GM23338 (cell line): ENCODE measurements around the gene AQP10. TPM values are rescaled to one million over a fixed set of nuclear protein-coding genes. Genes with fewer than 3 reads are reported as not detected.

Experiments used
- ATAC-seq: fragments of 200-7000 bp; cut with Tn5 transposase; 3 replicates; pipeline ENCODE4 v1.9.1; 2020
- DNase-seq: peaks from one replicate; pipeline ENCODE4 v3.0.0-alpha.2; 2015; ENCODE audit warnings: low spot score
- H2AFZ ChIP-seq: fragments of 200-600 bp; sonication (generic); 2 replicates; pipeline ENCODE4 v1.8.0; 2016; ENCODE audit warnings: antibody characterized with exemption, mild to moderate bottlenecking, moderate library complexity
- H3F3A ChIP-seq: fragments of 200-600 bp; sonication (generic); replicated peaks from 2 replicates; pipeline ENCODE4 v1.8.0; 2017; ENCODE audit warnings: antibody characterized with exemption, mixed run types, low read depth
- H3K27ac ChIP-seq: fragments of 200-600 bp; sonication (generic); 2 replicates; pipeline ENCODE4 v1.6.1; 2016; ENCODE audit warnings: low read depth
- H3K27me3 ChIP-seq: fragments of 200-600 bp; sonication (generic); 2 replicates; pipeline ENCODE4 v1.8.0; 2016; ENCODE audit warnings: mild to moderate bottlenecking, mixed run types, moderate library complexity; ENCODE audit not compliant: insufficient read depth
- H3K36me3 ChIP-seq: fragments of 200-600 bp; sonication (generic); 2 replicates; pipeline ENCODE4 v1.8.0; 2016; ENCODE audit warnings: mild to moderate bottlenecking; ENCODE audit not compliant: insufficient read depth
- H3K4me1 ChIP-seq: fragments of 200-600 bp; sonication (generic); 2 replicates; pipeline ENCODE4 v1.8.0; 2016; ENCODE audit warnings: mild to moderate bottlenecking, moderate library complexity; ENCODE audit not compliant: insufficient read depth
- H3K4me2 ChIP-seq: fragments of 200-600 bp; sonication (generic); 2 replicates; pipeline ENCODE4 v1.7.1; 2017; ENCODE audit warnings: mixed run types
- H3K4me3 ChIP-seq: fragments of 200-600 bp; sonication (generic); 2 replicates; pipeline ENCODE4 v1.6.1; 2016; ENCODE audit warnings: mixed run types
- H3K79me2 ChIP-seq: fragments of 200-600 bp; sonication (generic); replicated peaks from 2 replicates; pipeline ENCODE4 v1.8.0; 2017; ENCODE audit warnings: mild to moderate bottlenecking; ENCODE audit not compliant: insufficient read depth
- H3K9me2 ChIP-seq: fragments of 200-600 bp; sonication (generic); 2 replicates; pipeline ENCODE4 v1.8.0; 2017; ENCODE audit not compliant: insufficient read depth
- H4K20me1 ChIP-seq: fragments of 200-600 bp; sonication (generic); replicated peaks from 2 replicates; pipeline ENCODE4 v1.8.0; 2017; ENCODE audit warnings: mild to moderate bottlenecking; ENCODE audit not compliant: insufficient read depth
- H3K27ac Mint-ChIP-seq: 2 replicates; pipeline ENCODE4 v1.8.0; 2020; ENCODE audit warnings: inconsistent platforms, mild to moderate bottlenecking, moderate library complexity, mixed read lengths
- H3K27me3 Mint-ChIP-seq: 3 replicates; pipeline ENCODE4 v1.8.0; 2022; ENCODE audit warnings: low read depth, mild to moderate bottlenecking, moderate library complexity, mixed read lengths, inconsistent platforms; ENCODE audit not compliant: insufficient read depth, poor library complexity
- H3K36me3 Mint-ChIP-seq: 3 replicates; pipeline ENCODE4 v1.8.0; 2021; ENCODE audit warnings: low read depth, mild to moderate bottlenecking, inconsistent platforms, moderate library complexity, mixed read lengths
- H3K4me1 Mint-ChIP-seq: 3 replicates; pipeline ENCODE4 v1.8.0; 2020; ENCODE audit warnings: mild to moderate bottlenecking, inconsistent platforms, mixed read lengths
- H3K4me3 Mint-ChIP-seq: 3 replicates; pipeline ENCODE4 v1.8.0; 2021; ENCODE audit warnings: moderate library complexity, mild to moderate bottlenecking, inconsistent platforms, mixed read lengths
- H3K9me3 Mint-ChIP-seq: 3 replicates; pipeline ENCODE4 v1.8.0; 2020; ENCODE audit warnings: moderate library complexity, mild to moderate bottlenecking, inconsistent platforms, mixed read lengths
- EZH2phosphoT487 ChIP-seq: fragments of 200-600 bp; sonication (generic); IDR thresholded peaks from one replicate; pipeline ENCODE4 v1.8.1; 2018; ENCODE audit warnings: antibody characterized with exemption; ENCODE audit not compliant: unreplicated experiment
- JUNB ChIP-seq: IDR thresholded peaks from one replicate; pipeline ENCODE4 v1.6.1; 2016; ENCODE audit warnings: antibody characterized with exemption; ENCODE audit not compliant: unreplicated experiment
- NANOG ChIP-seq: IDR thresholded peaks from 2 replicates; pipeline ENCODE4 v1.6.1; 2016; ENCODE audit warnings: antibody characterized with exemption, borderline replicate concordance
- POLR2AphosphoS5 ChIP-seq: IDR thresholded peaks from 2 replicates; pipeline ENCODE4 v1.6.1; 2016; ENCODE audit warnings: antibody characterized with exemption, low read depth
- STAT1 ChIP-seq: IDR thresholded peaks from one replicate; pipeline ENCODE4 v1.6.1; 2016; ENCODE audit warnings: antibody characterized with exemption; ENCODE audit not compliant: unreplicated experiment
- polyA plus RNA-seq: library from polyadenylated mRNA; unstranded; fragments of >200 nt; fragmentation: Nextera tagmentation; extraction: Ambion mirVana; gene quantifications from 2 replicates; pipeline ENCODE4 v1.2.1, GENCODE V29; 2016
- total RNA-seq: library from RNA; depleted of rRNA; stranded (reverse); fragments of >200 nt; shearing (Covaris generic); gene quantifications from 2 replicates; pipeline ENCODE4 v1.2.3, GENCODE V29; 2014
- TF ChIP-seq, protein P1 (sequence below): IDR thresholded peaks from one replicate; pipeline ENCODE4 v1.6.1; 2018; ENCODE audit warnings: antibody characterized with exemption; ENCODE audit not compliant: unreplicated experiment
- TF ChIP-seq, protein P2 (sequence below), 2 experiments: fragments of 200-600 bp in 1 of 2; sonication (generic) in 1 of 2; conservative IDR thresholded peaks; 2 replicates each; pipeline versions ENCODE4 v1.5.1 to v1.6.1; 2016 to 2017; ENCODE audit warnings: antibody characterized with exemption in 2 of 2, low read depth in 2 of 2, mild to moderate bottlenecking in 2 of 2, moderate library complexity in 1 of 2
- TF ChIP-seq, protein P3 (sequence below): fragments of 250-450 bp; sonication (Bioruptor Pico); IDR thresholded peaks from 2 replicates; pipeline ENCODE4 v1.5.0; 2020; ENCODE audit warnings: mild to moderate bottlenecking, moderate library complexity

The AQP10 gene
- total and polyA plus RNA-seq, 2 experiments from 2014 or later: not detected

DNA sequence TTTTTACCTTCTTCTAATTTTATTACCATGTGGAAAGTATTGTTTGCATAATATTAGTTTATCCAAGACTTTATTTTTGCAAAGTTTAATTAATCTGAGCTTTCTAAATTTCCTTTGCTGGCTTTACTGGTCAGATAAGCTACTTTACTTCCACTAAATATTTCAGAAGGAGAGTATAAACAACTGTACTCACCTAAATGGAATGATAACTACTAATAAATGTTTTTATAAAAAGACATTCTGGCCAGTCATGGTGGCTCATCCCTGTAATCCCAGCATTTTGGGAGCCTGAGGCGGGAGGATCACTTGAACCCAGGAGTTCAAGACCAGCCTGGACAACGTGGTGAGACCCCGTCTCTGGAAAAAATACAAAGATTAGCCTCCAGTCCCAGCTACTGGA is 40.5 kb downstream of the AQP10 start:
- no peaks in the 10 kb centered on the region for H3K36me3 ChIP-seq
- H3K4me1 ChIP-seq: no peaks in the 10 kb centered on the region; the same call in 1 of the 2 replicates
- Mint-ChIP-seq H3K9me3 (peaks cover 11% of the 10 kb centered on the region), H3K36me3 (no peaks in the 10 kb centered on the region), H3K27me3 (peaks cover 9% of the 10 kb centered on the region), H3K4me1 (peaks cover 8% of the 10 kb centered on the region; the same call in 2 of the 3 replicates), H3K4me3 (no peak overlapping the region), H3K27ac (no peak overlapping the region; the same call in 1 of the 2 replicates)
- 0 out of 2 replicates have a peak overlapping the region, but pooled peaks have one; percentile 23 for H3K4me2 ChIP-seq
- ATAC-seq (no peak), DNase-seq (no peak)
- H4K20me1 ChIP-seq: no peaks in the 10 kb centered on the region
- no peaks in the 10 kb centered on the region for H3K79me2 ChIP-seq
- no peak overlapping the region for H2AFZ ChIP-seq
- no peaks in the 10 kb centered on the region for H3K9me2 ChIP-seq
- H3K27ac ChIP-seq: peak overlapping the region; percentile 73
- no peak overlapping the region for H3K4me3 ChIP-seq
- TF ChIP-seq STAT1 (no peak), EZH2phosphoT487 (no peak), NANOG (no peak)
- TF ChIP-seq, protein P1, sequence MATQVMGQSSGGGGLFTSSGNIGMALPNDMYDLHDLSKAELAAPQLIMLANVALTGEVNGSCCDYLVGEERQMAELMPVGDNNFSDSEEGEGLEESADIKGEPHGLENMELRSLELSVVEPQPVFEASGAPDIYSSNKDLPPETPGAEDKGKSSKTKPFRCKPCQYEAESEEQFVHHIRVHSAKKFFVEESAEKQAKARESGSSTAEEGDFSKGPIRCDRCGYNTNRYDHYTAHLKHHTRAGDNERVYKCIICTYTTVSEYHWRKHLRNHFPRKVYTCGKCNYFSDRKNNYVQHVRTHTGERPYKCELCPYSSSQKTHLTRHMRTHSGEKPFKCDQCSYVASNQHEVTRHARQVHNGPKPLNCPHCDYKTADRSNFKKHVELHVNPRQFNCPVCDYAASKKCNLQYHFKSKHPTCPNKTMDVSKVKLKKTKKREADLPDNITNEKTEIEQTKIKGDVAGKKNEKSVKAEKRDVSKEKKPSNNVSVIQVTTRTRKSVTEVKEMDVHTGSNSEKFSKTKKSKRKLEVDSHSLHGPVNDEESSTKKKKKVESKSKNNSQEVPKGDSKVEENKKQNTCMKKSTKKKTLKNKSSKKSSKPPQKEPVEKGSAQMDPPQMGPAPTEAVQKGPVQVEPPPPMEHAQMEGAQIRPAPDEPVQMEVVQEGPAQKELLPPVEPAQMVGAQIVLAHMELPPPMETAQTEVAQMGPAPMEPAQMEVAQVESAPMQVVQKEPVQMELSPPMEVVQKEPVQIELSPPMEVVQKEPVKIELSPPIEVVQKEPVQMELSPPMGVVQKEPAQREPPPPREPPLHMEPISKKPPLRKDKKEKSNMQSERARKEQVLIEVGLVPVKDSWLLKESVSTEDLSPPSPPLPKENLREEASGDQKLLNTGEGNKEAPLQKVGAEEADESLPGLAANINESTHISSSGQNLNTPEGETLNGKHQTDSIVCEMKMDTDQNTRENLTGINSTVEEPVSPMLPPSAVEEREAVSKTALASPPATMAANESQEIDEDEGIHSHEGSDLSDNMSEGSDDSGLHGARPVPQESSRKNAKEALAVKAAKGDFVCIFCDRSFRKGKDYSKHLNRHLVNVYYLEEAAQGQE: no peak
- TF ChIP-seq, protein P2, sequence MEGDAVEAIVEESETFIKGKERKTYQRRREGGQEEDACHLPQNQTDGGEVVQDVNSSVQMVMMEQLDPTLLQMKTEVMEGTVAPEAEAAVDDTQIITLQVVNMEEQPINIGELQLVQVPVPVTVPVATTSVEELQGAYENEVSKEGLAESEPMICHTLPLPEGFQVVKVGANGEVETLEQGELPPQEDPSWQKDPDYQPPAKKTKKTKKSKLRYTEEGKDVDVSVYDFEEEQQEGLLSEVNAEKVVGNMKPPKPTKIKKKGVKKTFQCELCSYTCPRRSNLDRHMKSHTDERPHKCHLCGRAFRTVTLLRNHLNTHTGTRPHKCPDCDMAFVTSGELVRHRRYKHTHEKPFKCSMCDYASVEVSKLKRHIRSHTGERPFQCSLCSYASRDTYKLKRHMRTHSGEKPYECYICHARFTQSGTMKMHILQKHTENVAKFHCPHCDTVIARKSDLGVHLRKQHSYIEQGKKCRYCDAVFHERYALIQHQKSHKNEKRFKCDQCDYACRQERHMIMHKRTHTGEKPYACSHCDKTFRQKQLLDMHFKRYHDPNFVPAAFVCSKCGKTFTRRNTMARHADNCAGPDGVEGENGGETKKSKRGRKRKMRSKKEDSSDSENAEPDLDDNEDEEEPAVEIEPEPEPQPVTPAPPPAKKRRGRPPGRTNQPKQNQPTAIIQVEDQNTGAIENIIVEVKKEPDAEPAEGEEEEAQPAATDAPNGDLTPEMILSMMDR (conservative IDR thresholded peaks at IDR 0.05; ENCODE audit: low read depth in 2 of 2): no peak
- no peaks in the 10 kb centered on the region for H3K27me3 ChIP-seq
- no peaks in the 10 kb centered on the region for H3F3A ChIP-seq

DNA sequence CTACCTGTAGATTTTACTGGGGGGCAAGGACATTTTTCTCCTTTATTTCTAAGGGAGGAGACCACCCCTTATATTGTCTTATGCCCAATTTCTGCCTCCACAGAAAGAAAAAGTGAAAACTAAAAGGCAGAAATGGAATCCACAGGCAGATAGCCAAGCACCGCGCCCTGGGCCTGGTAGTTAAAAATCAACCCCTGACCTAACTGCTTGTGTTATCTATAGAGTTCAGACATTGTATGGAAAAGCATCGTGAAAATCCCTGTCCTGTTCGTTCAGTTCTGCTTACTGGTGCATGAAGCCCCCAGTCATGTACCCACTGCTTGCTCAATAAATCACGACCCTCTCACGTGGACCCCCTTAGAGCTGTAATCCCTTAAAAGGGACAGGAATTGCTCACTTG is 50.5 kb downstream of the AQP10 start:
- Histone ChIP-seq H3K9me2 (no peaks in the 10 kb centered on the region), H3K79me2 (no peaks in the 10 kb centered on the region), H3K36me3 (no peaks in the 10 kb centered on the region), H3K4me2 (no peak overlapping the region), H3K4me3 (no peak overlapping the region), H2AFZ (no peak overlapping the region), H3F3A (no peaks in the 10 kb centered on the region), H4K20me1 (no peaks in the 10 kb centered on the region), H3K27ac (no peak overlapping the region), H3K27me3 (no peaks in the 10 kb centered on the region), H3K4me1 (no peaks in the 10 kb centered on the region)
- DNase-seq (no peak), ATAC-seq (no peak)
- Mint-ChIP-seq H3K27ac (no peak overlapping the region), H3K4me3 (no peak overlapping the region), H3K9me3 (no peaks in the 10 kb centered on the region; the same call in 2 of the 3 replicates), H3K27me3 (peaks cover 6% of the 10 kb centered on the region), H3K36me3 (no peaks in the 10 kb centered on the region), H3K4me1 (no peaks in the 10 kb centered on the region)
- TF ChIP-seq EZH2phosphoT487 (no peak), STAT1 (no peak), POLR2AphosphoS5 (no peak), JUNB (no peak)
- TF ChIP-seq, protein P3, sequence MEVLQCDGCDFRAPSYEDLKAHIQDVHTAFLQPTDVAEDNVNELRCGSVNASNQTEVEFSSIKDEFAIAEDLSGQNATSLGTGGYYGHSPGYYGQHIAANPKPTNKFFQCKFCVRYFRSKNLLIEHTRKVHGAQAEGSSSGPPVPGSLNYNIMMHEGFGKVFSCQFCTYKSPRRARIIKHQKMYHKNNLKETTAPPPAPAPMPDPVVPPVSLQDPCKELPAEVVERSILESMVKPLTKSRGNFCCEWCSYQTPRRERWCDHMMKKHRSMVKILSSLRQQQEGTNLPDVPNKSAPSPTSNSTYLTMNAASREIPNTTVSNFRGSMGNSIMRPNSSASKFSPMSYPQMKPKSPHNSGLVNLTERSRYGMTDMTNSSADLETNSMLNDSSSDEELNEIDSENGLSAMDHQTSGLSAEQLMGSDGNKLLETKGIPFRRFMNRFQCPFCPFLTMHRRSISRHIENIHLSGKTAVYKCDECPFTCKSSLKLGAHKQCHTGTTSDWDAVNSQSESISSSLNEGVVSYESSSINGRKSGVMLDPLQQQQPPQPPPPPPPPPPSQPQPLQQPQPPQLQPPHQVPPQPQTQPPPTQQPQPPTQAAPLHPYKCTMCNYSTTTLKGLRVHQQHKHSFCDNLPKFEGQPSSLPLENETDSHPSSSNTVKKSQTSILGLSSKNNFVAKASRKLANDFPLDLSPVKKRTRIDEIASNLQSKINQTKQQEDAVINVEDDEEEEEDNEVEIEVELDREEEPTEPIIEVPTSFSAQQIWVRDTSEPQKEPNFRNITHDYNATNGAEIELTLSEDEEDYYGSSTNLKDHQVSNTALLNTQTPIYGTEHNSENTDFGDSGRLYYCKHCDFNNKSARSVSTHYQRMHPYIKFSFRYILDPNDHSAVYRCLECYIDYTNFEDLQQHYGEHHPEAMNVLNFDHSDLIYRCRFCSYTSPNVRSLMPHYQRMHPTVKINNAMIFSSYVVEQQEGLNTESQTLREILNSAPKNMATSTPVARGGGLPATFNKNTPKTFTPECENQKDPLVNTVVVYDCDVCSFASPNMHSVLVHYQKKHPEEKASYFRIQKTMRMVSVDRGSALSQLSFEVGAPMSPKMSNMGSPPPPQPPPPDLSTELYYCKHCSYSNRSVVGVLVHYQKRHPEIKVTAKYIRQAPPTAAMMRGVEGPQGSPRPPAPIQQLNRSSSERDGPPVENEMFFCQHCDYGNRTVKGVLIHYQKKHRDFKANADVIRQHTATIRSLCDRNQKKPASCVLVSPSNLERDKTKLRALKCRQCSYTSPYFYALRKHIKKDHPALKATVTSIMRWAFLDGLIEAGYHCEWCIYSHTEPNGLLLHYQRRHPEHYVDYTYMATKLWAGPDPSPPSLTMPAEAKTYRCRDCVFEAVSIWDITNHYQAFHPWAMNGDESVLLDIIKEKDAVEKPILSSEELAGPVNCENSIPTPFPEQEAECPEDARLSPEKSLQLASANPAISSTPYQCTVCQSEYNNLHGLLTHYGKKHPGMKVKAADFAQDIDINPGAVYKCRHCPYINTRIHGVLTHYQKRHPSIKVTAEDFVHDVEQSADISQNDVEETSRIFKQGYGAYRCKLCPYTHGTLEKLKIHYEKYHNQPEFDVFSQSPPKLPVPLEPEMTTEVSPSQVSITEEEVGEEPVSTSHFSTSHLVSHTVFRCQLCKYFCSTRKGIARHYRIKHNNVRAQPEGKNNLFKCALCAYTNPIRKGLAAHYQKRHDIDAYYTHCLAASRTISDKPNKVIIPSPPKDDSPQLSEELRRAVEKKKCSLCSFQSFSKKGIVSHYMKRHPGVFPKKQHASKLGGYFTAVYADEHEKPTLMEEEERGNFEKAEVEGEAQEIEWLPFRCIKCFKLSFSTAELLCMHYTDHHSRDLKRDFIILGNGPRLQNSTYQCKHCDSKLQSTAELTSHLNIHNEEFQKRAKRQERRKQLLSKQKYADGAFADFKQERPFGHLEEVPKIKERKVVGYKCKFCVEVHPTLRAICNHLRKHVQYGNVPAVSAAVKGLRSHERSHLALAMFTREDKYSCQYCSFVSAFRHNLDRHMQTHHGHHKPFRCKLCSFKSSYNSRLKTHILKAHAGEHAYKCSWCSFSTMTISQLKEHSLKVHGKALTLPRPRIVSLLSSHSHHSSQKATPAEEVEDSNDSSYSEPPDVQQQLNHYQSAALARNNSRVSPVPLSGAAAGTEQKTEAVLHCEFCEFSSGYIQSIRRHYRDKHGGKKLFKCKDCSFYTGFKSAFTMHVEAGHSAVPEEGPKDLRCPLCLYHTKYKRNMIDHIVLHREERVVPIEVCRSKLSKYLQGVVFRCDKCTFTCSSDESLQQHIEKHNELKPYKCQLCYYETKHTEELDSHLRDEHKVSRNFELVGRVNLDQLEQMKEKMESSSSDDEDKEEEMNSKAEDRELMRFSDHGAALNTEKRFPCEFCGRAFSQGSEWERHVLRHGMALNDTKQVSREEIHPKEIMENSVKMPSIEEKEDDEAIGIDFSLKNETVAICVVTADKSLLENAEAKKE: no peak
- TF ChIP-seq, protein P2 (conservative IDR thresholded peaks at IDR 0.05; ENCODE audit: low read depth in 2 of 2): no peak
